OCI-LY1 (cell line): ENCODE results near the gene RHBDD3.

Source experiments
- H2AFZ ChIP-seq: fragments of 200-600 bp; sonication (generic), shearing (Covaris generic); 2 replicates; pipeline ENCODE4 v1.6.0; 2014; ENCODE audit warnings: antibody characterized with exemption, mild to moderate bottlenecking, low read length
- H3F3A ChIP-seq: fragments of 200-600 bp; sonication (generic), shearing (Covaris generic); 2 replicates; pipeline ENCODE4 v1.6.0; 2014; ENCODE audit warnings: mild to moderate bottlenecking, antibody characterized with exemption, low read length, moderate library complexity; ENCODE audit not compliant: insufficient read depth
- H3K27ac ChIP-seq: fragments of 200-600 bp; sonication (generic); 2 replicates; pipeline ENCODE4 v1.5.1; 2014; ENCODE audit warnings: low read length, mixed run types, mild to moderate bottlenecking, low read depth; ENCODE audit not compliant: poor library complexity, severe bottlenecking
- H3K27me3 ChIP-seq: fragments of 200-600 bp; sonication (generic); 2 replicates; pipeline ENCODE4 v1.6.0; 2014; ENCODE audit warnings: antibody characterized with exemption, mild to moderate bottlenecking, low read length, moderate library complexity; ENCODE audit not compliant: insufficient read depth
- H3K36me3 ChIP-seq: fragments of 200-600 bp; sonication (generic); 2 replicates; pipeline ENCODE4 v1.6.1; 2014; ENCODE audit warnings: mild to moderate bottlenecking, antibody characterized with exemption, low read length, moderate library complexity, mixed read lengths; ENCODE audit not compliant: insufficient read depth
- H3K4me1 ChIP-seq: fragments of 200-600 bp; sonication (generic); 2 replicates; pipeline ENCODE4 v1.5.1; 2014; ENCODE audit warnings: mild to moderate bottlenecking, low read length, moderate library complexity; ENCODE audit not compliant: insufficient read depth, severe bottlenecking
- H3K4me2 ChIP-seq: fragments of 200-600 bp; sonication (generic), shearing (Covaris generic); 2 replicates; pipeline ENCODE4 v1.6.1; 2014; ENCODE audit warnings: low read length
- H3K4me3 ChIP-seq: fragments of 200-600 bp; sonication (generic); 2 replicates; pipeline ENCODE4 v1.5.1; 2014; ENCODE audit warnings: low read length, low read depth, mild to moderate bottlenecking, mixed read lengths; ENCODE audit not compliant: poor library complexity, severe bottlenecking
- H3K79me2 ChIP-seq: fragments of 200-600 bp; shearing (Covaris generic); 2 replicates; pipeline ENCODE4 v1.6.1; 2016; ENCODE audit warnings: mixed run types, low read length, mixed read lengths; ENCODE audit not compliant: insufficient read depth
- H3K9ac ChIP-seq: fragments of 200-600 bp; sonication (generic), shearing (Covaris generic); 2 replicates; pipeline ENCODE4 v1.6.1; 2014; ENCODE audit warnings: mild to moderate bottlenecking, low read length, mixed read lengths
- H3K9me2 ChIP-seq: fragments of 200-600 bp; sonication (generic), shearing (Covaris generic); 2 replicates; pipeline ENCODE4 v1.6.1; 2014; ENCODE audit warnings: low read depth, mild to moderate bottlenecking, low read length, mixed read lengths
- H3K9me3 ChIP-seq: fragments of 200-600 bp; shearing (Covaris generic); 2 replicates; pipeline ENCODE4 v1.6.1; 2014; ENCODE audit warnings: low read length, mixed read lengths
- H4K20me1 ChIP-seq: fragments of 200-600 bp; sonication (generic), shearing (Covaris generic); 2 replicates; pipeline ENCODE4 v1.6.0; 2016; ENCODE audit warnings: mild to moderate bottlenecking, low read length; ENCODE audit not compliant: insufficient read depth
- CTCF ChIP-seq: fragments of 200-600 bp; sonication (generic), shearing (Covaris generic); IDR thresholded peaks from 2 replicates; pipeline ENCODE4 v1.5.1; 2017; ENCODE audit warnings: mild to moderate bottlenecking, antibody characterized with exemption, low read length, moderate library complexity, mixed read lengths
- EZH2 ChIP-seq: fragments of 200-600 bp; sonication (generic), shearing (Covaris generic); IDR thresholded peaks from 2 replicates; pipeline ENCODE4 v1.8.0; 2017; ENCODE audit warnings: borderline replicate concordance, mixed run types, mild to moderate bottlenecking, antibody characterized with exemption, low read length, moderate library complexity, mixed read lengths

Gene RHBDD3

GRCh38 chr22:29288837-29289236 is 21.1 kb upstream of the RHBDD3 start:
- H3K9me3 ChIP-seq, result no peaks in the 10 kb centered on the region
- H4K20me1 ChIP-seq, result 0 out of 2 replicates have a peak, but pooled peaks cover 2% of the 10 kb centered on the region
- no peak overlapping the region for H3K27ac ChIP-seq
- no peak overlapping the region for H3K4me2 ChIP-seq
- H3F3A ChIP-seq, result peaks cover 5% of the 10 kb centered on the region; the same call in 1 of the 2 replicates
- no peak overlapping the region for H3K4me3 ChIP-seq
- no peak for TF ChIP-seq EZH2
- no peak for TF ChIP-seq CTCF
- H3K4me1 ChIP-seq, result no peaks in the 10 kb centered on the region
- H3K9me2 ChIP-seq, result no peaks in the 10 kb centered on the region
- no peaks in the 10 kb centered on the region; the same call in 1 of the 2 replicates for H3K79me2 ChIP-seq
- peaks cover 100% of the 10 kb centered on the region for H3K36me3 ChIP-seq
- no peak overlapping the region for H3K9ac ChIP-seq
- H3K27me3 ChIP-seq, result no peaks in the 10 kb centered on the region
- no peak overlapping the region for H2AFZ ChIP-seq

- Histone ChIP-seq H3K79me2 (peaks cover 7% of the 10 kb centered on the region; the same call in 1 of the 2 replicates), H3F3A (no peaks in the 10 kb centered on the region), H3K9ac (no peak overlapping the region), H2AFZ (no peak overlapping the region), H3K36me3 (peaks cover 97% of the 10 kb centered on the region), H3K4me1 (no peaks in the 10 kb centered on the region), H3K9me3 (no peaks in the 10 kb centered on the region), H3K4me2 (no peak overlapping the region), H3K27ac (no peak overlapping the region), H3K9me2 (no peaks in the 10 kb centered on the region), H3K4me3 (no peak overlapping the region), H4K20me1 (0 out of 2 replicates have a peak, but pooled peaks cover under 1% of the 10 kb centered on the region), H3K27me3 (no peaks in the 10 kb centered on the region)
- TF ChIP-seq CTCF (no peak), EZH2 (no peak)
Observed at GRCh38 chr22:29284196-29284595, 16.4 kb upstream of the RHBDD3 start.

- Histone ChIP-seq H3K27ac (no peak overlapping the region), H3K4me1 (no peaks in the 10 kb centered on the region), H3K4me2 (no peak overlapping the region), H3F3A (no peaks in the 10 kb centered on the region), H3K9me3 (no peaks in the 10 kb centered on the region), H3K27me3 (no peaks in the 10 kb centered on the region), H2AFZ (no peak overlapping the region), H4K20me1 (0 out of 2 replicates have a peak, but pooled peaks cover 2% of the 10 kb centered on the region), H3K9ac (no peak overlapping the region), H3K4me3 (no peak overlapping the region), H3K79me2 (peaks cover 53% of the 10 kb centered on the region), H3K9me2 (no peaks in the 10 kb centered on the region), H3K36me3 (peaks cover 97% of the 10 kb centered on the region)
- TF ChIP-seq EZH2, result no peak
Observed at GRCh38 chr22:29277927-29278326, 10.1 kb upstream of the RHBDD3 start.
